ENCODE measurements around the gene UCHL3.
A peak's percentile ranks its signal among the peaks of the same experiment; 100 is the strongest.
"Not testable (repeated sequence)": the region's sequence is repeated elsewhere in the genome, so short reads cannot be mapped to it uniquely, and the experiment has no call there.

UCHL3 gene

DNA sequence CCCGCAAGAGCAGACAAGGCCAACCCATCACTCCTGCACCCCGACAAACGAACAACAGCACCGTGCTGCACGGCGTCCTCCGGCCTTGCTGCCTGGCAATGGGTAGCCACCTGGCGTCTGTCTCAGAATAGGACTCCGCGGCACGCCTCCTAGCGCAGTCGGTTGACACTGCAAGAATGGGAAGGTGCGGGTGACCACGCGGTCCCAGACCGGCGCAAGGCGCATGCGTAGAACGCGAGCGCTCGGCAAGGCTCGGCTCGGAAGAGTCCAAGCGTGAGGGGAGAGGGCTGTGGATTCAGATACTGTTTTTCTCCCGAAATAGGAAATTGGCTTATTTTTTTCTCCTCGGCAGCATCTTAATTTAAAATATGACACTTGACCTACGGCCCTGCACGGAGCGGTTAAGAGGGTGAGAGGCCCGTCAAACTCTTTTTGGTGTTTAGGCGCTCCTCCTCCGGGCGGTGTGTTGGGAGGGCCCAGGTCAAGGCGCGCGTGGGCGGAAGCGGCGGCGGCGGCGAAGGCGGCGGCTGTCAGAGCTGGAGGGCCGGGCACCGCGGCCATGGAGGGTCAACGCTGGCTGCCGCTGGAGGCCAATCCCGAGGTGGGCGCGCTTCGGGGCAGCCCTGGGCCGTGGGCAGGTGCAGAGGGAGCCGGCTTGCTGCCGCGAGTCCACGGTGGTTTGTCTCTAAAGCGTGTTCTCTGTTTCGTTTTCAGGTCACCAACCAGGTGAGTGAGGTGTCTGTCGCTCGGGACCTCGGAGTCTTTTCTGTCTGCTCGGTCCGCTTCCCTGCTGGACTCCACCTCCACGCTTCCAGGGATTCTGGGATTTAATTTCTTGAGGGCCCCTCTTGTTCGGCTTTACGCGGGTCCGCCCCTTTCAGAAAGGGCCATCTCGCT is at the start of gene UCHL3:
Gene UCHL3 (plus strand): TSS at position 530 of the 897 bp plus-strand sequence. CDS start 30 bp downstream, at position 560.
- DNase-seq (ENCODE audit: low read depth), result peak; percentile 60

DNA sequence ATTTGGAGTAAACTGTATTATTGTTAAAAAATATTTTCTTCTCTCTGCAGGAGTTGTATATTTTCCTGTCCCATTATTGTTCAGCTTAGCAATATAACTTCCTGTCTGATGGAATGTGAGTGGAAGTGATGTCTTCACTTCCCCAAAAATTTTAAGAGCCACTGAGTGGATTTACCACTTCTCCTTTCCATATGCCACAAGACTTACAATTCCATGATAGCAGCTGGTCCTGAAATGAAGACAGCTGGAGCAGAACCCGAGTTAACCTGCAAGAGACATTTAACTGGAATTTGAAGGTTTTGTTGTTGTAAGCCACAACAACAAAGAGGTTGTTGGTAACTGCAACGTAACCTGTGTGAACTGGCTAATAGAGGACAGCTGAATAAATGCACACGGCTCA is 44.3 kb upstream of the UCHL3 start:
- DNase-seq (ENCODE audit: low read depth), result no peak

GRCh38 chr13:75506018-75506417 is 43.6 kb upstream of the UCHL3 start:
- no peak for DNase-seq (ENCODE audit: low read depth)

GRCh38 chr13:75507027-75508001 is 42.3 kb upstream of the UCHL3 start:
- DNase-seq (ENCODE audit: low read depth), result no peak

- no peak for DNase-seq (ENCODE audit: low read depth)
These were observed 41.5 kb upstream of the UCHL3 start for GRCh38 chr13:75508002-75508548.

- DNase-seq (ENCODE audit: low read depth), result no peak
These were observed 38.5 kb upstream of the UCHL3 start for GRCh38 chr13:75511051-75511625.

- DNase-seq (ENCODE audit: low read depth), result no peak
These were observed 37.3 kb upstream of the UCHL3 start for GRCh38 chr13:75512253-75512652.

DNA sequence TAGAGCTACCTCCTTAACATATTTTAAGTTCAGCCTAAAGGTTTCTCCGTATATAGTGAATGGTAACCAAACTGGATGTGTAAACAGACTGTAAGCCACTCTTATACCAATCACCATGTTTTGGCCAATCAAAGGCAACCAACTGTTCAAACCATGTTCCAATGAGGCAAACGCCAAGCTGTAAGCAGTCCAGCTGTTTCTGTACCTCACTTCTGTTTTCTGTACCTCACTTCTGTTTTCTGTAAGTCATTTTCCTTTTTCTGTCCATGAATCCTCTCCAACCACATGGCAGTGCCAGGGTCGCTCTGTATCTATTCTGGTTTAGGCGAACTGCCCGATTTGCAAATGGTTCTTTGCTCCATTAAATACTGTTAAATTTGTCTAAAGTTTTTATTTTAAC is 36.3 kb upstream of the UCHL3 start:
- no peak for DNase-seq (ENCODE audit: low read depth)

DNA sequence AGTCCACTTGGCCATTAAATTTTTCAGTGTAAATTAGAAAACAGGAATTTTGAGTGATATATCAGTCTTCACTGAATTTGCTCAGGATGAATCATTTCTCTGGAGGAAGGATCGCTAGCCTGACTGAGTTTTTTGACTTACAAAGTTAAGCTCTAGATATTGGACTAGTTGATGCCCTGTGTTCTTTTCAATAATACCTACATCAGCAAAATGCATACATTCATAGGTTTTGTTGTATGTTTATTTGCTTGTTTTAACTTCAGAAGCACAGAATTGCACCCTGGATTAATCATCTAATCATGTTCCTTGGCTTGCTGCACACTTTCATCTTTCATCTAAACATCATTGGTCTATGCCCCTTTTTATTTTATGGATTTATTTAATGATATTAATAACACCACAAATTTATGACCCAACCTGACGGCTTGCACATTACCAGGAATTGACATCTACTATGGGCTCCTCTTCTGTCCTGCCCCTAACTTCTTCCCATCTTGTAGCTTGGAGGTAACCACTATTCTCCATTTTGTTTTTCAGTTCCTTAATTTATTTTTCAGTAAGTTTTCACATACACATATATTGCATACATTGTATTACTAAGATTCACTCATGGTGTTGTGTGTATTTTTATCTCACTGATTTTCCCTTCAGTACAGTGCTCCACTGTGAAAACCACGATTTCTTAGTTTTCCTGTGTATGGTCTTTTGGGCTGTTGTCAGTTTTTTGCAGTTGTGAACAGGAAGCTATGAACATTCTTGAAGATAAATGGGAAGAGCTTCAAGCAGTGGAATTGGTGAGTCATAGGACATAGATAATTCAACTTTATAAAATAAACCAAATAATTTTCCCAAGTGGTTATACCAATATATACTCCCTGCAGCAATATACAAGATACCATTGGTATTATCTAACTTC is 35.3 kb upstream of the UCHL3 start:
- DNase-seq (ENCODE audit: low read depth), result no peak

GRCh38 chr13:75518439-75519088 is 31.0 kb upstream of the UCHL3 start:
- no peak for DNase-seq (ENCODE audit: low read depth)

DNA sequence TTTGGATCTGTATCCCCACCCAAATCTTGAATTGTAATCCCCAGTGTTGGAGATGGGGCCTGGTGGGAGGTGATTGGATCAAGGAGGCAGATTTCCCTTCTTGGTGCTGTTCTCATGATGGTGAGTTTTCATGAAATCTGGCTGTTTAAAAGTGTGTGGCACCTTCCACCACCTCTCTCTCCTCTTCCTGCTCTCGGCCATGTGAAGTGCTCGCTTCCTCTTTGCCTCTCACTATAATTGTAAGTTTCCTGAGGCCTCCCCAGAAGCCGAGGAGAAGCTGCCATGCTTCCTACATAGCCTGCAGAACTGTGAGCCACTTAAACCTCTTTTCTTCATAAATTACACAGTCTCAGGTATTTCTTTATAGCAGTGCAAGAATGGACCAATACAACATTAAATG is 27.6 kb upstream of the UCHL3 start:
- no peak for DNase-seq (ENCODE audit: low read depth)

GRCh38 chr13:75530549-75530961 is 19.0 kb upstream of the UCHL3 start:
- no peak for DNase-seq (ENCODE audit: low read depth)

GRCh38 chr13:75533861-75534260 is 15.7 kb upstream of the UCHL3 start:
- no peak for DNase-seq (ENCODE audit: low read depth)

DNA sequence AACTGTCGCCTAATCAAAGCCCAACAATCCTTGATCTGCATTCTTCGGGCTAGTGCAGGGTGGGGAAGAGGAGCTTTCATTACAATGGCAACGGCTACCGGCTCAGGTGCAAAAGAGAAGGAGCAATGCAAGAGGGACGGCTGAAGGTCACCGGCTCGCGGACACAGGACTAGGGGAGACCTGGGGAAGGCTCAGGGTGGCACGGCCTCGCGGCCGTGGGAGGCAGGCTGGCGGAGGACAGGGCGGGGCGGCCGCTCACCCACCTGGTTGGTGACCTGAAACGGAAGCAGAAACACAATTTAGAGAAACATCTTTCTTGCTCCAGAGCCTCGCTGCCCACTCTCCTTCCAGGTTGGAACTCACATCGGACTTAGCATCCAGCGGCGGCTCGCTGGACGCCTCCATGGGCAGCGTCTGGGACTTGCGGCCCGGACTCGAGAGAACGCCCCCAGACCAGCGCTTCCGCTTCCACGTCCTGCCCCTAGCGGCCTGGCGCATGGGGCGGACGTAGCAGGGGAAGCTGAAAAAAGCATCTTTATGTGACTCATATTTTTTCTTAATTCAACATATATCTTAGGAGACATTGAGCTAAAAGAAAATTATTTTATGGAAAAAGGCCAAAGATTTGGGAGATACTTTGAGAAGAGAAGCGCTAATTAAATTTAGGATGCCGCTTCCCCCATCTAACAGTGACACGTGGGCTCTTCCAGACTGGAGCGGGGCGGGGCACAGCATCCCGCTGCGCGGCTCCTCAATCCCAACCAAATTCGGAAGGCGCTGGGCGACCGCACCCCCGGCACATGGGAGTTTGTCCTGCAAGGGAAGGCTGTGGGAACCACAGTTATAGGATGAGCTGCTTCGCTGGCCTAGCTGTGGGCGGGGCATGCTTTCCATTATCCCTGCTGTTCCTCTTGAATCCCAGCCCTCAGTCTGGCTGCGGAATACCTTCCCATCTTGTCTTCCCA is 11.9 kb upstream of the UCHL3 start, which contains the start of gene COMMD6:
Gene COMMD6 (minus strand): TSS at position 441 of the 965 bp plus-strand sequence. CDS start 36 bp downstream, at position 405.
- DNase-seq (ENCODE audit: low read depth), result peak; percentile 53

- DNase-seq (ENCODE audit: low read depth), result no peak
These were observed 8.3 kb upstream of the UCHL3 start for GRCh38 chr13:75541287-75541686.

GRCh38 chr13:75541961-75542360 is 7.6 kb upstream of the UCHL3 start:
- DNase-seq (ENCODE audit: low read depth), result no peak

- peak; percentile 82 for DNase-seq (ENCODE audit: low read depth)
These were observed 4.8 kb upstream of the UCHL3 start for GRCh38 chr13:75544681-75545330.

GRCh38 chr13:75545386-75545785 is 4.2 kb upstream of the UCHL3 start:
- DNase-seq (ENCODE audit: low read depth), result not testable (repeated sequence)

All from GM04503 (cell line).